HG02610 (cell line): ENCODE results near the gene KRCC1.

Experiments
- ATAC-seq: cut with Tn5 transposase; IDR thresholded peaks from one replicate; pipeline ENCODE4 v1.9.1; 2021; ENCODE audit warnings: mild to moderate bottlenecking, moderate library complexity; ENCODE audit not compliant: unreplicated experiment

Gene KRCC1

DNA sequence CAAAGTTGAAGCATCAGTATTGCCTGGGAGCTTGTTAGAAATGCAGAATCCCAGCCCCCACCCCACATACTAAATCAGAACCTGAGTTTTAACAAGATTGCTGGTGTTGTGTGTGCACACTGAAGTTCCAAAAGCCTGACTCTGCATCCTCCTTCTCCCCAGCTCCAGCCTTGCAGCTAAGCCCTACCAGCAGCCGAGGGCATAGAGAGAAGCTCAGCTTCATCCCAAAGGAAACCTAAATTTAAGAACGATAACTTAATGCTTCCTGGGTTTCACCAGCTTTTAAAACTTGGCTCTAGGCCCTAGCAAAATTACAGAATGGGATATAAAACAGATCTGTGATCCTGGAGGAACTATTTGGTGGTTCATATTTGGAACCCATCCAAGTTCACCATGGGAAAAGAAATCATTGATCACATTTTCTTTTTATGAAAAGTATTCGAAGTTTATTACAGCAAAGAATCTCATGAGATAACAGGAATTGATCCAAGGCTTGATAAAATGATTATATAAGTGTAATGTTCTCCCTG is 23.1 kb upstream of the KRCC1 start:
- ATAC-seq = no peak

DNA sequence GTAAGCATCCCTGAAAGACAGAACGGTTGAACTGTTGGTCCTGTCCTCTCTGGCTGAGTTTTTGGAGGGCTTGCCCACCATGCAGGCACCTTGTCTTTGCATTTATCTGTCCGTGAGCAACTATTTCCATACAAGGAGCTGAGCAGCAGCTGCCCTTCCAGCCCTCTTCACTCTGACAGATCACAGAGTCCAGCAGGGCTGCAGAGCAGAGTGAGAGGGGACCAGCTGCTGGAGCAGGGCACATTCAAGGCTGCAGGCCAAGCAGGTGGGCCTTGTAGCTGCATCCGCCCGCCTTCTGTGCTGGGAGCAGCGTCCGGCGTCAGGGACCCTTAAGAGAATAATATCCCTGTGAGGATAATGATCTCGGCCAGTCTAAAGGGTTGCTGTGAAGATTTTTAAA is 21.5 kb upstream of the KRCC1 start:
- ATAC-seq = no peak

DNA sequence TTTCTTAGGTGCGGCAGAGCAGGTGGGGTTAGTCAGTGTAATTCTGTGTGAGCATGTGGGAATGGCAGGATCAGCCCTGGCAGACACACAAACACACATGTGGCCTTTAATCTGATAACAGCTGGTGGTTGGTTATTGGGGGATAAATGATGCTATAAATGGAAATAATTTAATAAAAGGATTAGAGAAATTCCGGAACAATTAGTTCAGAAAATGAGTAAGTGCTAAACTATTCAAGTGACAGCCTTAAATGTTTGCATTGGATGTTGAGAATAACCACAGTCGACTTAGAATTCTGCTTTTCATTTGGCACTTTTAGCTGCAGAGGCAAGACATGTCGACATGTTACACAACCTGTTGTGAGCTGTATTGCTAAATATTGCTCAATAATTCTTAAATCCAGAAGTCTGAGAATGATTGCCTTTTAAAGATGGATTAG is 19.3 kb upstream of the KRCC1 start:
- ATAC-seq = no peak

DNA sequence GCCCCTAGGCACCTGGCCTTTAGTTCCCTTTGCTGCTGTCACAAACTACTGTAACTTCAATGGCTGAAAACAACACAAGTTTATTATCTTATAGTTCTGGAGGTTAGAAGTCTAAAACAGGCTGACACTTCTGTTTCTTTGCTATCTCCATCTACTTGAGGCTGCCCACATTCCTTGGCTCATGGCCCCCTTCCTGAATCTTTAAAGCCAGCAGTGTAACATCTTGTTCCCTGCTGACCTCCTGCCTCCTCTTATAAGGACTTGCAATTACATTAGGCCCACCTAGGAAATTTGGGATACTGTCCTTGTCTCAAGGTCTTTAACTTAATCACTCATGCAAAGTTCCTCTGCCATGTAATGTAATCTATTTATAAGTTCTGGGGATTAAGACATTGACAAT is 18.6 kb upstream of the KRCC1 start:
- ATAC-seq = no peak

DNA sequence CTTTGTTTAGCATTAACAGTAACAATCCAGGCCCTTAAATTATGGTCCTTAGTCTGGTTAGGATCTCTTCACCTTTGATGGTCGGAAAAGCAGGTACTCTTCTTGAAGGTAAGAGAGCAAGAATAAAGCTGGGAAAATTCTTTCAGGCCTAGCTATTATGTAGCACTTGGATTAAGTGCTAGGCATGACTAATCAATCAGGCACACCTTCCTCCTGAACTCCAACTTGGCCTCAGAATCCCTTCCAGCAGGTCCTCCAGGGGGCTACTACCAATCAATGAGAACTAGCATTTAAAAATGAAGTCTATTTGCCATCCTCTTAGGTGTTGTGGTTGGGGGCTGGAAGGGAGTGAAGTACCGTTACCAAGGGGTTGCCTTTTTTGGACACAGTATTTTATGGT is 15.8 kb upstream of the KRCC1 start:
- ATAC-seq = no peak

DNA sequence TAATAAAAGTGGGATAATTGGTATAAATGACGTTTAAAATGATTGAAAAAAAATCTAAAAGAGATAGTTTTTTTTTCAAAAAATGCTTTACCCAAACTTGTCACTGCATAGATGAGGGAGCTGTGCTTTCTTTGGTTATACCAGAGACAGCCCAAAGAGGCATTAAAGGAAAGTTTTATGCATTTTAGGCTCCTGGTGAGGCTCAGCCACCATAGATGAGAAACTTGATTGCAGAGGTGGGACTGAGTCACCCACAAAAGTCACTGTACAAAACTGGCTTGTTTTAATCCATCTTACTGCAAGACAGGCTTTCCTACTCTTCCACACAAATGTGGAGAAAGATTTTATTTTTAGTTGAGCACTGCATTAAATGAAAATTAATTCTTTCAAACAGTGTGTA is 14.5 kb upstream of the KRCC1 start:
- no peak for ATAC-seq

DNA sequence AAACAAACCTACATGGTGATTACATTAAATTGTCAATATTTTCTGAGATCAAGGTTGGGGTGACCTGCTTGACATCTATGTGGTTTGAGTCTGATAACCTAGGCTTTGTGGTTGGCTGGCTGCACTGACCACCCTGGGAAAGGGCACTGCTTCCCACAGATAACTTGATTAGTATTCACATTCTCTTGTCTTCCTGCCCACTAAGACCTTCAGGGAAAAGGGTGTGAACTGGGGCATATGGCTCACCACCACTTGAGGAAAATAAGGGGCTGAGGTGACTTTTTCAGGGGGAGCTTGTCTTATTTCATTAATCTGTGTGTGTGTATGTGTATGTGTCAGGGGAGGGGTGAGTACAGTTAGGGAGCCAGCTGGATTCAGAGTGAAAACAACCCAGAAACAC is 13.5 kb upstream of the KRCC1 start:
- ATAC-seq = no peak

DNA sequence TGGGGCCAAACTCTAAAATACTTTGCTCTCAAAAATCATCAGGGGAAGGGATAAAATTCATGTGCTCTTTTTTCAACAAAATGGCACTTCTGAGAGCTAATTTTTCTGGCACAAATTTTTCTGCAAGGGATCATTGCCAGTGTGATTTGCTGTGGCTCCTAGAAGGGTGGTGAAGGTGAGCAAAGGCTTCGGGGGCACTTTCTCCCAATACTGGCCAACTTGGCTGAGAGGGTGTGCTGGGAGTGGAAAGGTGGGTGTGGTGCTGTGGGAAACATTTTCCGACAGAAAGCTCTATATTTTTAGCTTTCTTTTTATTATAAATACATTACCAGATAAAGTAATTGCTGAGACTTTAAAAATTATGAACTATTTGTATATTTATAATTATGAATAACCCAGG is 12.5 kb upstream of the KRCC1 start:
- ATAC-seq = no peak

DNA sequence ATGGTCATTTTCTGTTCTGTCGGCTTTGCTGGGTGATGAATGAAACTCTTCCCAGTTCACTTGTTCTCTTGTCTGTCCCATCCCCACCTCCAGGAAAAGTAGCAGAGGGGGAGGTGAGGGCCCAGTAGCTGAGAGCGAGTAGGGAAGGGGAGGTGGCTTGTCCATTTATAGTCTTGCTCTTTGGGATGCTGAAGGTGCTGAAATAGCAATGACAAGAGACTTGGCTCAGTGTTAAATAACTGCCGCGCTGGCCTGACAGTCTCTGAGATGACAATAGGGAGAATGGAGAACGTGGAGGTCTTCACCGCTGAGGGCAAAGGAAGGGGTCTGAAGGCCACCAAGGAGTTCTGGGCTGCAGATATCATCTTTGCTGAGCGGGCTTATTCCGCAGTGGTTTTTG is 12.0 kb upstream of the KRCC1 start, which contains the start of gene SMYD1:
Gene SMYD1 (plus strand): TSS at position 228 of the 400 bp plus-strand sequence. CDS start 40 bp downstream, at position 268.
- no peak for ATAC-seq

DNA sequence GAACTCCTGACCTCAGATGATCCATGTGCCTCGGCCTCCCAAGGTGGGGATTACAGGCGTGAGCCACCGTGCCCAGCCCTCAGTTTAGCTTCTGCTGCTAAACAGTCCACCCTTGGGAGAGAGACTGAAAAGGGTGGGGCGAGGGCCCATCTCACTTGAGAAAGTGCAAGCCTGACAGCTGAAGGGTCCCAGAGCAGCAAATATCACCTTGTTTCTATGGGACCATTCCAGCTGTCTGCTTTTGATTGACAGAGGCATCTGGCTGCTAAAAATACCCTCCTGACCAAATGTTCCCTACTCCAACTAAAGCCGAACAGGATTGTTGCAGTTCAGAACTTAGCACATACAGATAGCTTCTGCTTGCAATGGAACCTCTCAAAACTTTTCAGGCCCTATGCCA is 11.6 kb upstream of the KRCC1 start:
- ATAC-seq = no peak

DNA sequence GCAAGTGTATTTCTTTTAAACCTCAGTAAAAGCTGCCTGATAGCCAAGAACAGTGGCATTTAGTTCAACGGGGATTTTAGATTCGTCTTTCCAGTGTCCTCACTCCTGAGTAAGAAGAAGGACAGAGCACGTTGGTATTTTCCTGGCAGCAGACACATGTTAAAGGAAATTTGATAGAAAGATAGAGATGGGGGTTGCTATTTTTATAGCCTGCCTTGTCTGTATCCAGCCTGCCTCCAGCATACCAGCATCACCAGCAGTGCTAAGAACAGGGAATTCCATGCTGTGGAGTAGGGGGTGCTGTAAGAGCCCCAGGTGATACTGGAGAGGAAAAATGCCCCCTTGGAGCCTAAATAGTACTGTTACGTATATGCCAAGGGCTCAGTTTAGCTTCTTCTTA is 11.0 kb upstream of the KRCC1 start:
- no peak for ATAC-seq

DNA sequence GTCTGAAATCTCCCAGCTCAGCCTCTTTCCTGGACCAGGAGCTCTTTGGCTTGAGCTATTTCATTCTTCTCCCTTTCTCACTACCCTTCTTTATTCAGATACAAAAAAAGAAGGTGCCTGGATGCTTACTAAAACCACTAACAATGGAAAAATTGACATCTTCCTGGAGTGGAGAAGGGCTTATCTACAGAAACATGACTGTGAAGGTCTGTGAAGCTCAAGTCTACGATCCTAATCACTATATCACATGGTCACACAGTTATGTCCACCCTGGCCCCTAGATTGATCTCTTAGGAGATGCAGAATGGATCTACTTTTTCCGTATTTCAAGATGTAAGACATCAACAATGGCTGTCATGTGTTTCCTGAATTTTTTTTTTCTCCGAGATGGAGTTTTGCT is 5.7 kb upstream of the KRCC1 start:
- ATAC-seq = no peak

DNA sequence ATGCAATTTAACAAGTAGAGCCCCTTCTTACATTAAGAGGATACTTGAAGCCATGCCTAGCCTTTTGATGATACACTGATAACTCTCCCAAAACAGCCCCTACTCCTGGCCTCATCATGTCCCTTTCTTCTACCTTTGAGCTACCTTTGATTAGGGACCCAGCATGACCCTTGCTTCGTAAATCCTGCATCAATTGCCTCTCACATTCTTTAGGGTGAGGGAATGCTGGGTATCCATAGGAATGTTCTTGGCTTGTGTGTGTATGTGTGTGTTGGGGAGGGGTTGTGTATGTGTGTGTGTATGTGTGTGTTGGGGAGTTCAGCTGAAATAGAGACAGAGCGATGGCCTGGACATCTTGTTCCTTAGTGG is 5.3 kb upstream of the KRCC1 start:
- no peak for ATAC-seq

DNA sequence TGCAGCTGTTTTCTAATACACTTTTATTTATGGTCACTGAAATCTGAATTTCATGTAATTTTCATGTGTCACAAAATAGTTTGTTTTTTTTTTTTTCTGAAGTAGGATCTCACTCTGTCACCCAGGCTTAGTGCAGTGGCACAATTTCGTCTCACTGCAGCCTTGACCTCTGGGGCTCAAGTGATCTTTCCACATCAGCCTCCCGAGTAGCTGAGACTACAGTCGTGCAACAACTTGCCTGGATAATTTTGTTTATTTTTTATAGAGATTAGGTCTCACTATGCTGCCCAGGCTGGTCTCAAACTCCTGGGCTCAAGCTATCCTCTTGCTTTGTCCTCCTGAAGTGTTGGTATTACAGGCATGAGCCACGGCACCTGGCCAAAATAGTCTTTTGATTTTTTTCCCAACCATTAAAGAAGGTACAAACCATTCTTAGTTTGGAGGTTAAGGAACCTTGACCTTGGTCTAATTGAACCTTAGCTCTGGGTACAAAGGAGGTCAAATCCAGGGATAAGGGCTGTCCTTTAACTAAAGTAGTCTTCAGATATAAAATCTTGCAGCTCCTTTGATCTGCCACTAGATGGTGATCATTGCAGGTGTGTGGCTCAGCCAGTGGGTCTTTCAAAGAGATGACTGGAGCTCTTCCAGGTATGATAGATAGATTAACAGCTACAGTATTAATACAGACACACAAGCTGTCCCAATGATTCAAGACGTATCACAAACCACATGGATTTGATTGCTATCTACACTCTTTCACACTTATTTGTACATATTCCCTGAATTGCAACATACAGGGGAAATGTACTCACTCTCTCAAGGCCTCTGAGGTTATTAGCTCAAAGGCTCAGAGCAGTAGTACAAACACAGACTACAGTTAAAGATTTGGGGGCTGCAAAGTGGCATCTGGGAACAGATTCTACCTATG is 4.7 kb upstream of the KRCC1 start:
- peak; percentile 31 for ATAC-seq

DNA sequence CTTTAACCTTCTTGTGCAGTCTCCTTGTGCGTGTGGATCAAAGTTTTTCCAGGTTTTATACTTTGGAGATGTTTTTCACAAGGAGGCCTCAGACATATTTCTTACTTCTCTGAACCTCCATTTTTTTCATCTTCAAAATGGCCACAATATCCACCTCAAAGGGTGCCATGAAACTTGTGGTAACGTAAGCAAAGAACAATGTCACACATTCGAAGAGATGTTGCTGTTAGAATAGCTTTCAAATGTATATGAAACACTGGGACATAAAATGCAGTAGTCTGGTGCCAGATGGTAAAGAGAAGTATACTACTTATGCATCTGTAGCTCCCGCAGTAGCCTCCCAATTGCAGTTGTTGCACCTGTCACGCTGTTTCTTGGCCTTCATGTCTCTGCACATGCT is 2.6 kb upstream of the KRCC1 start:
- no peak for ATAC-seq

DNA sequence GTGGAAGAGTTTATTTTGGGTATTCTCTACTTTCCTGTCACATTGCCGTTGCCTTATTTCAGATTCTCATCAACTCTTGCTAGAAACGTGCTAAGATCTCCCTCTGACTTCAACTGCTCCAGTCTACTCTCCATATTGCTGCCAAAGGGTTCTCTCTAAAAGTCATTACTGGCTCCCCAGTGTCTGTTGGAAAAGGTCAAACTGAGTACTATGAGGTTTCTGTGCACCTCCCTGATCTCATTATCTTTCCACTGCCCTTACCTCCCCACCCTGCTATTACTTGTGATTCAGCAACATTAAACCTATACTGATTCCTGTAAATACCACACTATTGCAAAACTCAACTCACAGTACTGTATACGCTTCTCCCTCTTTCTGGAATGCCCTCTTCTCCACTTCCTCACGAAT is 1.9 kb upstream of the KRCC1 start:
- no peak for ATAC-seq

DNA sequence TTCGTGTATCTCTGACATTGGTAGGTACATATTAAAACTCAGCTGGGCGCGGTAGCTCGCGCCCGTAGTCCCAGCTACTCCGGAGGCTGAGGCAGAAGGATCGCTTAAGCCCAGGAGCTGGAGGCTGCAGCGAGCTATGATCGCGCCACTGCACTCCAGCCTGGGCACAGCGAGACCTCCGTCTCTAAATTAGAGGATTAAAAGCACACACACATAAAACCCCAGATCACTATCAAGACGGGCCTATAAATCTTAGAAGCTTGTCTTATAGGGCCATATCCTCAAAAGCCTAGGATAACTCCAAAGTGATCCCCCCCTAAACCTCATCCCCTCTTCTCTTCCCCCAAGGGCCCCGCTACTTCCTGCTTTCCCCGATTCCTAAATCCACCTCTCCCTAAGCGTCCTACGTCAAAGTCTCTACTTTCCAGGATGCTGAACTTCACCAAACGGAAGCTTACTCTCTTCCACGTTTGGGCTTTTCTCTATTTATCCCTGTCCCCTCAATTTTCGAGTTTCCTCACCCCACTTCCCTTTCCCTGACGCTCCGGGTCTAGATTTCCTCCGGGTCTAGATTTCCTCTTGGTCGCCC is 707 bp downstream of the KRCC1 start:
- ATAC-seq = no peak

DNA sequence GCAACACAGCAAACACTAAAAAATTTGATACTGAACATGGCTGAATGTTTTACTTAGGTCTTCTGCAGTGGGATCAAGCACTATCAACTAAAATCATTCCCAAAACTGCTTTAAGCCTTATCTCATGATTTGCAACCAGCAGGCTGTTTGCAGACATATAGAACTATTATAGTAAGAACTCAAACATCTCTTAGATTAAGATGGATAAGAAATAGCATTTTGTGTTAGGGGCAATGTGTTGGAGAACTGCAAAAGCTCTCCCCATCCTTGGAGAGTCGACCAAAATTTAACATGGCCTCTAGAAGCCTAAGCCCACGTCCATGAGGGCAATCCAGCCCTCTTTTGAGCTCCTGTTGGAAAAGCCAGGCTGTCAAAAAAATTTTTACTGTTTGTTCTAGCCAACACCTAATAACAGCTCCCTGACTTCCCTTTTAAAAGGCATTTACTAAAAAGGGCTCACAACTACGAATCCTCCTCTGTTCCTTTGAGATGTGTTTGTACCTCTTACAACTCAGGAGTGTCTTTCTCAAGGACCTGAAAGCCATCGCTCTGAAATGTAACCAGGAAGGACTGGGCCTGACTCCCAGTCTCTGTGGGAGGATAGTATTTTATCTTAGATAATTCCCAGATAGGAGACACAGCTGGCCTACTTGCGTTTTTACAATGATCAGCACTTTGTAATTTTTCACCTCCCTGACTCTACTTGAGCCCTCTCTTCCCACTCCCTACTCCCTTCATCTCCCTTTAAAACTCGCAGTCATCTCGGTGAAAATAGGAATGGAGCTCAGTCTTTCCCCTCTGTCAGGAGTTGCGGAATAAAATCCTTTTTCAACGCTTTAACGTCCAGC is 1.4 kb downstream of the KRCC1 start:
- ATAC-seq = no peak

DNA sequence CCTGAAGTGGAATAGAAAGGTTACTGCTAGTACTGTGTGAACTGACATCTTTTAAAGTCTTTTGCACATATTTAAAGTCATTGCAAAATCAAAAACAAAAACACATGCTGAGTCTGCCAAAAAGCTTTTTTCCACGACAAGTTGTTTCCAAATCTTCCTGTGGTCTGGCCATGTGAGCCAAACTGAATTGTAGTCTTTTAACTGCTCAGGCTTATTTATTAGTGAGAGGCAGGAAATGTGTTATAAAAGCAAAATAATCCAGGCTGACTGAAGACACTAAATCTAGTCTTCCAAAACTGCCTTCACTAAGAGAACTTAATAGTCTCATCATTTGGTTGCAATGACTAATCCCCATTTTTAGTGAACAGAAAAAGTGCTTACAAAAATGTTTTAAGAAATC is 2.3 kb downstream of the KRCC1 start:
- ATAC-seq = no peak

DNA sequence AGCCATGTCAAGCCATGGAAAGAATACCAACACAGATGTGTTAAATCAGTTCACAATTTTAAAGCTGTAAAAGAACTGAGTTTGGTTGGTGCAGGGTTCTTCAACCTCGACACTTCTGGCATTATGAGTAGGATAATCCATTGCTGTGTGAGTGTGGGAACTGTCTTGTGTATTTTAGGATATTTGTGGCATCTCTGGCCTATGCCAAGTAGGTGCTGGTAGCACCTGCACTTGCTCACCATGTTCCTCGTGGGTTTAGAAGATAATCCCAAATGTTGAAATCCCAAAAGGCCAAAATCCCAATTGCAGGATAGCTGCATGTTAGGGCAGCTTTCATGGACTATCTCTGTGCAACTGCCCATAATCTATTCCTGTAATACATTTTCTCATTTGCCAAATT is 3.8 kb downstream of the KRCC1 start:
- ATAC-seq = no peak

DNA sequence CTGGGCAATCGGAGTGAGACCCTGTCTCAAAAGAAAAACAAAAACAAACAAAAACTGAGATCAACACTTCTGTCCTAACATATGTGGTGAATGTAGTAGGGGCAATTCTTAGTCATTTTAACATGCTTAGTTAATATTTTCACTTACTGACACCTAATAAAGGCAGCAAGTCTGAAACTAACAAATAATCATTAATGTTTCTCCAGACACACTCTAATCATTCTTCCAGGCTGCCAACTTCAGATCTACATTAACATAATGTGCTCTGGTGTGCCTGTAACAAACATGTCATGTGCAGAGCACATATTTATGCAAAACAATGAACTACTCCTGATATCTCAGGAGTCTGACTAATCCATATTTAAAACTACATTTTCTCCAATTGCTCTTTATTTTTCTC is 6.0 kb downstream of the KRCC1 start:
- ATAC-seq = no peak
